GM19328 (cell line): ENCODE measurements around the gene RPL36A.

Experiments used
- ATAC-seq: cut with Tn5 transposase; IDR thresholded peaks from one replicate; pipeline ENCODE4 v1.9.1; 2021; ENCODE audit warnings: mild to moderate bottlenecking, moderate library complexity; ENCODE audit not compliant: unreplicated experiment

Gene RPL36A

GRCh38 chrX:101391831-101392230, 1.0 kb downstream of the RPL36A start:
- no peak for ATAC-seq

DNA sequence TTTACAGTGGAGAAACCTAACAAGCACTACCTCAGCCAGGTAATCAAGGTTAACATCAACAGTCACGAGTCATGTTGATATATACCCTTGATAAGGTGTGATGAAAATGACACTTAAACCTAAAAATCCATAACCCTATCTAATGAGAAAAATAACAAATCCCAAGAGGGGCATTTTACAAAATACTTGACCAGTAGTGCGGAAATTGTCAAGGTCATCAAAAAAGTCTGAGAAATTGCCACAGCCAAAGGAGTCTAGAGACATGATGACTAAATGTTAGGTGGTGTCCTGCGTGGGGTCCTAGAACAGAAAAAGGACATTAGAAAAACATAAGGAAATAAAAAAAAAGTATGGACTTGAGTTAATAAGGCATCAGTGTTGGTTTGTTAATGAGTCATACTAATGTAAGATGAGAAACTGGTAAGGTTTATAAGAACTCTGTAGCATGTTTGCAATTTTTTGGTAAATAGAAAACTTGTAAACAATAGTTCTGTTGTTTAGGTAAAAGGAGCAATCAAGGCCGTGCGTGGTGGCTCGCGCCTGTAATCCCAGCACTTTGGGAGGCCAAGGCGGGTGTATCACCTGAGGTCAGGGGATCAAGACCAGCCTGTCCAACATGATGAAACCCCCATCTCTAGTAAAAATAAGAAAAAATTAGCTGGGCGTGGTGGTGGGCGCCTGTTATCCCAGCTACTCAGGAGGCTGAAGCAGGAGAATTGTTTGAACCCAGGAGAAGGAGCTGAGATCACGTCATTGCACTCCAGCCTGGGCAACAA, 2.9 kb downstream of the RPL36A start:
- no peak for ATAC-seq

GRCh38 chrX:101394372-101394771, 3.6 kb downstream of the RPL36A start:
- no peak for ATAC-seq

GRCh38 chrX:101395789-101396188, 5.0 kb downstream of the RPL36A start:
- ATAC-seq: no peak

- no peak for ATAC-seq
Measured at GRCh38 chrX:101397779-101398178, 7.0 kb downstream of the RPL36A start.

GRCh38 chrX:101398694-101399093, 7.9 kb downstream of the RPL36A start:
- no peak for ATAC-seq

- no peak for ATAC-seq
Measured at GRCh38 chrX:101399825-101400224, 9.0 kb downstream of the RPL36A start.

DNA sequence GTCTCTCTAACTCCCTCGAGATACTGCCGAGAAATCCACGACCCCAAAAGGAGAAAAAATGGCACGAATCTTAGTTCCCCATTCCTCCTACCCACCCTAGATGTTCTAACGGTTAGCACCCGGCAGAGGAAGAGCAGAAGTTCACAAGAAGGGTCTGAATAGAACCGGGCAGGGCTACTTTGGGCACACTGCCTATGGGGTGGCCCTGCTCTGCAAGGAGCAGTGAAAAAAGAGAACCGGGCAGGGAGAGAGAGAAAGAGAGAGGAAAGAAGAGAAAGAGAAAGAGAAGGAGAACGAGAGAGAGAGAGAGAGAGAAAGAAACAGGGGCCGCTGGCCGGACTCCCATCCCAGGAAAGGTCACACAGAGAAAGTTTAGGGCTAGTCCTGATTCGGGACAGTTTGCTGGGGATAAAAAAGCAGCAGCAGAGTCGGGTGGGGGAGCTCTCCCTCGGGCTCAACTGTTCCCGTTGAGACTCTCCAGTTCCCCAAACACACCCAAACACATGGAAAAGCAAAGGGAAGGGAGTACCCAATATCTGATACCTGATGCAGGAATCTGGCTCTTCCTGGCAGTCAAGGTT, 16.4 kb downstream of the RPL36A start:
- no peak for ATAC-seq

DNA sequence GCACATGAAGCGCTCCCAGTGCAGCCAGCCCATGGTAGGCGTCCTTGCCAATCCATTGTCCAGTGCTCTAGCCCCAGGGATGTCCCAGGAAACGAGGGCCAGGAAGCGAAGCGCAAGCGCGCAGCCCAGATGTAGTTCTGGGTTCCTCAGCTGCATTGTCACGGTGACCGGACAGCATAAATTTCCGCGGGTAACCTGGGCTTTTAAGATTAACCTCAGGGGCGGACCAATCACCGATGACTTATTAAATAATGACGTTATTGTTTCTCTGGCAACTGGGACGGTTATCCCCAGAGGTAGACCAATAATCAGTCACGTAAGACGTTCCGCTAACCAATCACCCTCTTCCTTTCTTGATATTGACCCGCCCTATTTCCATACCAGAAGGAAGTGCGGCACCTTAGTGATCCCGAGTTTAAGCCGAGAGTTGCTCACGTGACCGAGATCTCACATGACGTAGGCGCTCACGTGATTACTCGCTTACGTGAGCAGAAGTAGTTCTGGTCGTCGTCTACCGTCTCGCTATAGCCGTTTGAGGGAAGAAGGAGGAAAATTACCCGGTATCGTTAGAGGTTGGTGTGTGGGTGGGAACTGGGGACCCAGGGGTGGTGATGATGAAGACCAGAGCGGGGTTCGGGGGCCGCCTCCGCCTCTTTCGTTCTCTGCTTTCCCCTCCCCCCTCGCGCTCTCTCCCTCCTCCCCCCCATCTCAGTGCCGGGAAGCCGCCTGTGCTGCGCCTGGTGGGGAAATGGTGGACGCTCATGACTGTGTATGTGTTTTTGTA, 17.1 kb downstream of the RPL36A start, which contains the start of the genes GLA and HNRNPH2:
Gene GLA (minus strand): TSS at position 178 of the 784 bp plus-strand sequence. CDS start 22 bp downstream, at position 156.
Gene HNRNPH2 (plus strand): TSS at position 475 of the 784 bp plus-strand sequence. CDS start 3,767 bp downstream, outside the sequence.
- peak; percentile 91 for ATAC-seq

GRCh38 chrX:101408532-101408841, 17.7 kb downstream of the RPL36A start:
- peak; percentile 12 for ATAC-seq

DNA sequence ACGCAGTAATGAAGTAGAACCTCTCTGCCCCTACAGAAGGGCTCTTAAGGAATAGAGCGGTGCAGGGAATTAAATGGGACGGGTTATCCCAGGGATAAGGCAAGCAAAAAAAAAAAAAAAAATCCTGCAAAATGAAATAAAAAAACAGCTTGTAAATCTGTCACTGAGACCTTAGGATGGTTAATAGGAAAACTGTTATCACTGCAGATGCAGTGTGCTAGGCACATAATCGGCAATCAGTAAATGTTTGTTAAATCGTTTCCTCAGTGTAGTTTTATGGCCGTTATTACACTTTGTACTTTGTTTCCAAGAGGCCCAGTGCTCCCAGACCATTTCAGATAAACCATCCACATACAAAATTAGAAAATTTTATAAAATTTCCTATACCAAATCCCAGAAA, 18.2 kb downstream of the RPL36A start:
- no peak for ATAC-seq

- ATAC-seq: no peak
Measured at GRCh38 chrX:101410461-101410860, 19.6 kb downstream of the RPL36A start.

GRCh38 chrX:101411984-101412383, 21.2 kb downstream of the RPL36A start:
- no peak for ATAC-seq

GRCh38 chrX:101415180-101416145, 24.7 kb downstream of the RPL36A start:
- ATAC-seq: no peak

- no peak for ATAC-seq
Measured at GRCh38 chrX:101416691-101417090, 25.9 kb downstream of the RPL36A start.

- no peak for ATAC-seq
Measured at GRCh38 chrX:101417190-101417589, 26.4 kb downstream of the RPL36A start.

DNA sequence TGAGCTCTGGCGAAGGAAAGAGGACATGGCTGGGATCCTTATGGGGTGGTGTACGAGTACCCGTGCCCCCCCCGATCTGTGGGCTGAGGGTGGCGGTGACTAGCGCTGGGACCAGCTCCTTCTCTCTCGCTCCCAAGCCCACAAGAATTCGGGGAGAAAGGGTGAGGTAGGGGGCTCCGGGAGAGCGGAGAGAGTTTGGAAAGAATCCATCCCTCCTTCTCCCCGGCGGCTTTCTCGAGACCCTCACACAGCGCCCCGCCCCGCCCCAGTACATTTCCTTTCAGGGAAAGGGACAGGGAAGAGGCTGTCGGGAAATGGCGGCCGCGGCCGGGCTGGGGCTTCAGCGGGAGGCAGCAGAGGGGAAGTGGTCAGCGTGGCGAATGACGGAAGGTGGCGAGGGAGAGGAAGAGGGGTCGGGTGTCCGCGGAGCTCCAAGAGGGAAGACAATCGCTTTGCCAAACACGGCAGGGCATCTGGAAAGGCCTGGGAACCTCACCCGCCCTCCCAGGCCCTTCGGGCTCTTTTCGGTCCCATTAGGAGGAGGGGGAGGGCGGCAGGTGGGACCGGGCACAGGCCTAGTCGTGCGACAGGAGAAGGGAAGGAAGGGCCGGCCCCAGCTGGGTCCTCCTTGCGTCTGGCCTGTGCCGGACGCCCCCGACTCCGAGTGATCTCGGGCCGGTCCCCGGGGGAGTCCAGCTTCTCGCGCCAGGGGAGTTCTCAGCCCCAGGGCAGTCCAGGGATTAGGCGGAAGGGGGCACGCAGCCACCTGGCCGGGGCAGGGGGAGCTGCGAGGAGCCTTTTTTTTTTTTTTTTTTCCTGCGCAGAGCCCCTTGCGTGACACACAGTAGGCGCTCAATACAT, 27.4 kb downstream of the RPL36A start:
- ATAC-seq: no peak

- ATAC-seq: no peak
Measured at GRCh38 chrX:101419489-101419888, 28.7 kb downstream of the RPL36A start.

GRCh38 chrX:101427954-101428353, 37.1 kb downstream of the RPL36A start:
- ATAC-seq: no peak

- ATAC-seq: peak; percentile 42
Measured at GRCh38 chrX:101429934-101430333, 39.1 kb downstream of the RPL36A start.
